Rectal smooth muscle tissue (tissue), 1 donor: ENCODE results near the gene EFR3B.
"Not testable (repeated sequence)": the region's sequence is repeated elsewhere in the genome, so short reads cannot be mapped to it uniquely, and the experiment has no call there.

Experiments
- H3K27ac ChIP-seq: one replicate; pipeline ENCODE4 v1.7.0; 2013; ENCODE audit warnings: low read depth, low read length, inconsistent platforms
- H3K27me3 ChIP-seq: one replicate; pipeline ENCODE4 v1.7.0; 2013; ENCODE audit warnings: low read length; ENCODE audit not compliant: control insufficient read depth, insufficient read depth
- H3K36me3 ChIP-seq: one replicate; pipeline ENCODE4 v1.7.0; 2013; ENCODE audit warnings: low read length; ENCODE audit not compliant: control insufficient read depth, insufficient read depth
- H3K4me1 ChIP-seq: one replicate; pipeline ENCODE4 v1.7.0; 2013; ENCODE audit warnings: low read length; ENCODE audit not compliant: control insufficient read depth, insufficient read depth
- H3K4me3 ChIP-seq: one replicate; pipeline ENCODE4 v1.7.0; 2013; ENCODE audit warnings: low read length
- H3K9ac ChIP-seq: one replicate; pipeline ENCODE4 v1.7.0; 2013; ENCODE audit warnings: low read length

Gene EFR3B

DNA sequence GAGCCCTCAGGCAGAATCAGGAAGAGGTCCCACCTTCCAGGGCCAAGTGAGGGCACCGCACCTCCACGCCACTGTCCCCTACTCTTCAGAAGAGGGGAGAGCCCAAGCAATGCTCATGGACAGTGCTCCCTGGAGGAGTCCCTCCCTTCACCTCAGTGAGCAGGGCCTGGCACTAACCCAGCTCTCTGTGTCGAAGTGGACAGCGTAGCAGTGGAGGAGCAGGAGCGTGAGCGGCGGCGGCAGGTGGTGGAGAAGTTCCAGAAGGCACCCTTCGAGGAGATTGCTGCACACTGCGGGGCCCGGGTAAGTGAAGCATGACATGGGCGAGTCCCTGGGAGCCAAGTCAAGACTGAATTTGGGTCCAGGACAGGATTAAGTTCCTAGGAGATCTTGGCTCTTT, 109.8 kb downstream of the EFR3B start:
- Histone ChIP-seq H3K27me3 (no peaks in the 10 kb centered on the region), H3K36me3 (no peaks in the 10 kb centered on the region), H3K27ac (no peak overlapping the region), H3K4me3 (no peak overlapping the region), H3K4me1 (no peaks in the 10 kb centered on the region), H3K9ac (no peak overlapping the region)

GRCh38 chr2:25155401-25155800, 113.5 kb downstream of the EFR3B start:
- Histone ChIP-seq H3K9ac (no peak overlapping the region), H3K27me3 (no peaks in the 10 kb centered on the region), H3K27ac (no peak overlapping the region), H3K36me3 (no peaks in the 10 kb centered on the region), H3K4me3 (no peak overlapping the region), H3K4me1 (no peaks in the 10 kb centered on the region)

GRCh38 chr2:25158096-25158852, 116.4 kb downstream of the EFR3B start:
- H3K4me3 ChIP-seq, result no peak overlapping the region
- H3K27me3 ChIP-seq, result no peaks in the 10 kb centered on the region

GRCh38 chr2:25159949-25160348, 118.1 kb downstream of the EFR3B start:
- Histone ChIP-seq H3K27ac (no peak overlapping the region), H3K9ac (no peak overlapping the region), H3K36me3 (no peaks in the 10 kb centered on the region), H3K4me1 (no peaks in the 10 kb centered on the region), H3K4me3 (no peak overlapping the region), H3K27me3 (no peaks in the 10 kb centered on the region)

More at GRCh38 chr2:25158096-25158852, 116.4 kb downstream of the EFR3B start:
- no peaks in the 10 kb centered on the region for H3K4me1 ChIP-seq
- no peaks in the 10 kb centered on the region for H3K36me3 ChIP-seq
- H3K27ac ChIP-seq, result no peak overlapping the region
- H3K9ac ChIP-seq, result no peak overlapping the region

GRCh38 chr2:25160376-25160775, 118.5 kb downstream of the EFR3B start:
- Histone ChIP-seq H3K27me3 (no peaks in the 10 kb centered on the region), H3K4me1 (no peaks in the 10 kb centered on the region), H3K27ac (no peak overlapping the region), H3K4me3 (no peak overlapping the region), H3K9ac (no peak overlapping the region), H3K36me3 (no peaks in the 10 kb centered on the region)

- Histone ChIP-seq H3K9ac (no peak overlapping the region), H3K4me3 (peak overlapping the region; percentile 51), H3K27ac (peak overlapping the region; percentile 30)
Observed at GRCh38 chr2:25161055-25161781, 119.3 kb downstream of the EFR3B start.

GRCh38 chr2:25162061-25162460, 120.2 kb downstream of the EFR3B start:
- not testable (repeated sequence) for H3K27me3 ChIP-seq
- H3K4me3 ChIP-seq, result peak overlapping the region; percentile 51

More at GRCh38 chr2:25161055-25161781, 119.3 kb downstream of the EFR3B start:
- Histone ChIP-seq H3K4me1 (no peaks in the 10 kb centered on the region), H3K27me3 (no peaks in the 10 kb centered on the region), H3K36me3 (no peaks in the 10 kb centered on the region)

DNA sequence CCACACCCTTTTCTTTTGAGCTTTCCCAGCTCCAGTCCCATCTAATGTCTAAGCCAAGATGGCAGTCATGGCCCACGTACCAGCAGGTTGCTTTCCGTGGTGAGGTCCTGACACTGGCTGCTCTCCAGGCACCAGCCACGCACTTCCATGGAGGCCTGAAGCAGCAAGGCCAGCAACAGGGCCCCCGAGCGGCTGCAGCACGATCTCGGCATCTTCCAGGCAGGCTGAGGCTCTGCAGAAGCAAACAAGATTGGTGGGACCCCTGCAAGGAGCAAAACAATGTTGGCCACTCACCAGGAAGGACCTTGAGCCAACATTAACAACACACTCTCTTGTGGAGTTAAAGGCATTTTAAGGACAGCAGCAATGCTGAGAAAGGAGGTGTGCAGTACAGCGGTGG, 122.7 kb downstream of the EFR3B start:
- Histone ChIP-seq H3K36me3 (no peaks in the 10 kb centered on the region), H3K4me1 (no peaks in the 10 kb centered on the region), H3K9ac (no peak overlapping the region), H3K27ac (no peak overlapping the region), H3K4me3 (no peak overlapping the region), H3K27me3 (peaks cover 10% of the 10 kb centered on the region)

More at GRCh38 chr2:25162061-25162460, 120.2 kb downstream of the EFR3B start:
- not testable (repeated sequence) for H3K36me3 ChIP-seq, H3K9ac ChIP-seq, H3K27ac ChIP-seq, H3K4me1 ChIP-seq

- H3K4me3 ChIP-seq, result no peak overlapping the region
- no peak overlapping the region for H3K27ac ChIP-seq
- H3K4me1 ChIP-seq, result no peaks in the 10 kb centered on the region
- H3K36me3 ChIP-seq, result no peaks in the 10 kb centered on the region
- peaks cover 10% of the 10 kb centered on the region for H3K27me3 ChIP-seq
- H3K9ac ChIP-seq, result no peak overlapping the region
Observed at GRCh38 chr2:25165992-25166875, 124.4 kb downstream of the EFR3B start.

DNA sequence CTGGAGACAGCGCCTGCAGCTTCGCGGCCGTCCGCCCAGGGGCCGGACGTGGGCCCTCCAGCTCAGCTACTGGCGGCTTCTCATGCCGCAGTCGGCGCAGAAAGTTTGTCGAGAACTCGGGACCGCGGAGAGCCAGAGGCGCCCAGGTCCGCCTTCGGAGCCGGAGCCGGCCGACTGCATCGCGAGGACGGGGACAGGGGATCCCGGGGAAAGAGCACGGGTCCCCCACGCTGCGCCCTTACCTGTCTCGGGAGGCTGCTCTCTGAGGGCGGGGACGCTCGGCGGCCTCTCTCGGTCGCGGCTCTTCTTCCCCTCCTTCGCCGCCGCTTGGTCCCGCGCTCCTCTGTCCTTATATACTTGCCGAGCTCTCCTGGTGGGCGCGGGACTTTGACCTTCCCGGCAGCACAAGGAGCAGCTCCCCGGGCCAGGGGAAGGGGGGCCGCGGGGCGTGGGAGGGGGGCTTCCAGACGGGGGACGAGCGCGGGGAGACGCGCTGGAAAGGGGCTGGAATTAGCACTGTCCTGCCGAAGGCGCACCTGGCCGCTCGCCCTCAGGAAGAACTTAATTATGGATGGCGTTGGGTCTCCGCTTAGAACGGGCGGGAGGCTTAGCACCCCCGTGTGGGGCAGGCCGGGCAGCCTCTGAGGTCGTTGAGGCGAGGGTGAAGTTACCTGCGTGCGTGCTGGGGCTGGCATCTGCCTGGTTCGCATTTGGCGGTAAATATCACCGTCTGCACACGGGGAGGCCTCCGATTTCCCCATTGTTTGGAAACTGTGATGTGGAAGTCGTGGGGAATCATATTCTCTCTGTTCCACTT, 126.6 kb downstream of the EFR3B start, which contains the start of gene POMC:
POMC (minus strand) TSS at position 325 of the 817 bp plus-strand sequence. CDS start 3,808 bp downstream, outside the sequence.
- peak within 1 kb of the TSS; percentile 50 for H3K4me3 ChIP-seq
- H3K9ac ChIP-seq, result no peak within 1 kb of the TSS
- H3K4me1 ChIP-seq, result no peaks in the 10 kb centered on the region
- peaks cover 10% of the 10 kb centered on the region for H3K27me3 ChIP-seq
- no peaks in the 10 kb centered on the region for H3K36me3 ChIP-seq
- no peak within 1 kb of the TSS for H3K27ac ChIP-seq

- Histone ChIP-seq H3K4me1 (no peaks in the 10 kb centered on the region), H3K4me3 (no peak overlapping the region), H3K36me3 (no peaks in the 10 kb centered on the region), H3K9ac (no peak overlapping the region), H3K27ac (no peak overlapping the region), H3K27me3 (peaks cover 10% of the 10 kb centered on the region)
Observed at GRCh38 chr2:25169073-25169470, 127.2 kb downstream of the EFR3B start.
